ENCODE data around the gene RAI1.

DNA sequence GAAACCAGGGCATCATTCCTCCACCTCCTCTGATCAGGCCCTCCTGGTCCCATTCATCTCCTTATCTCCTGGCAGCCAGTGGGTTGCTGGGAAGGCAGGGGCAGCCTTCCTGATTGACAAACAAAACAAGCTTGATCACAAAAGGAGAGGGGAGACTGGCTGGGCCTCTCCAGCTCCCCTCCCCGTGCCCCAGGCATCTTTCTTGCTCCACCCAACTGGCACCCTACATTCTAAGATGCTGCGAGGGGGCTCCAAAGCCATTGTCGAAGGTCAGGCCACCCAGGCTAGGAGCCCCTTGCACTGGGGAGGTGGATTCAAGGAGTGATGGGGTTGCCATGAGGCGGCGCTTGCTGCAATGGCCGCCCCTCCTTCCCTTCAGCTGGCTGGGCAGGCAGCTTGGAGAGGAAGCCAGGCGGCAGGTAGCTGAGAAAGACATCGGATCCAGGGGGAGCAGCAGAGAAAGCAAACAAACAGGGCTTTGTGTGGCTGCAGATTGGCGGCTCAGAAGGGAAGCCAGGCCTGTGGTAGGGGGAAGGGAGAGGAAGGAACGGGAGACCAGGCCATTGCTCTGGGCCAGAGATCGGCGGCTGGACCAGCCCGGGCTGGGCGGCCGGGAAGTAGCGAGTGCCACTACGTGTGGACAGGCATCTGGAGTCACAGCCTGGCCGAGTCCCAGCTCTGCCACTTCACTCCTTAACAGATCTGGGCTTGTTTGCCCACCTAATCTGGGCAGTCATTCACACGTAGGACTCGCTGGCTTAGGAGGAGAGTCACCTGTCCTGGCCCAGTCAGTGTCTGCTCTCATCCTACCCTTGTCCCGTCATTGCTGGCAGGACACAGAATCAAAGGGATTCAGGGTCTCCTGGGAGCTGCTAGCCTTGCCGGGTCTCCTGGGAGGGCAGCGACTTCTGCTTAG is 12.3 kb downstream of the RAI1 start:
- TF ChIP-seq POLR2A (IDR thresholded peaks at IDR 0.05) (no peak), CTCF (IDR thresholded peaks at IDR 0.05) (no peak)

Data from lower leg skin (tissue), 3 donors.